Activated CD8-positive, alpha-beta memory T cell treated with anti-CD3 and anti-CD28 coated beads, Interleukin-2, amount 50 U/mL, for 24 hours (primary cell): ENCODE measurements around the gene PARVB.

ENCODE experiments used
- DNase-seq: peaks from one replicate; pipeline ENCODE4 v3.0.0-alpha.2; 2020; ENCODE audit errors: extremely low read depth

PARVB gene

DNA sequence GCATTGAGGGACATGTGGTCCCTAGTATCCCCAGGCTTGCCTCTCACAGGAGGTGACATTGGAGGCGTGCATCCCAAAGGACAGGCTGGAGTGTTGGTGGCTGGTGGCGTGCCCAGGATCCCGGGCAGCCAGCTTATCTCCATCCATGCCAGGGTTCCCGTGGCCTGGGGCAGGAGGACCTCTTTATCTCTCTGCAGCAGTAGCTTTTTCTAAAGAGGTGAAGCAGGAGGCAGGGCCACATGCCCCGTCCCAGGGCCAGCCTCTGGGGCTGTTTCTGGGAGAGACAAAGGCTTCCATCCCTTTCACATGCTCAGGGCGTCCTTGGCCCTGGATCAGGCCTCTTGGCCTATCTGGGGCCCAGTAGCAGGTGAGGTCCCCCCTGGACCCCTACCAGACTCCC is 176.3 kb downstream of the PARVB start:
- no peak for DNase-seq

DNA sequence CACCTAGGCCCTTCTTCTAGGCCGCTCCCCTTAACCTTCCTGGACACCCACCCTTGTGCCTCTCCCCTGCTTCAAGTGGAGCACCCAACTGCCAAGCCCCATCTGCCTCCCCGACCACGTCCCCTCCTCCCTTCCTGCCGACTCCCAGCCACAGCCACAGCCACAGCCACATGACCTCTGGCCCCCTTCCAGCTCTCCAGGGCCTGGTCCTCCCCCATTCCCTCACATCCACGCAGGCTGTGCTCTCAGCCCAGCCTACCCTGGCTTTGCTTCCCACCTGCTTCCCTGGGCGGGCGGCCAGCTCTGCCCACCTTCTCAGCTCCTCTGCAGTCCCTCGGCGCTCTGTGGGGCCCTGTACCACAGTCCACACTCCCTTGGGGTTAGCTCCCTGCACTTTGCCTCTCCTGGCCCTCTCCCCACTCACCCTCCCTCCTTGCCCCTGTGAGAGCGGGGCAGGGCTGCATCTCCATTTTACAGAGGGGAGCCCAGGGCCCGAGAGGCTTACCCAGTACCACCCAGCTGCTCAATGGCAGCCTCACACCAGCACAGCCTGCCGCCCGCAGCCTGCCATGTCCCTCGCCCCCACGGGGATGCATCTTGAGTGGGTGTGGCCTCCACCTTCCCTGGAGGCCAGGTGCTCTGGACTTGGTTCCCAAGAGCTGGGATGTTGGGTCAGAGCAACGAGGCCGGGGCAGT is 176.9 kb downstream of the PARVB start:
- no peak for DNase-seq

DNA sequence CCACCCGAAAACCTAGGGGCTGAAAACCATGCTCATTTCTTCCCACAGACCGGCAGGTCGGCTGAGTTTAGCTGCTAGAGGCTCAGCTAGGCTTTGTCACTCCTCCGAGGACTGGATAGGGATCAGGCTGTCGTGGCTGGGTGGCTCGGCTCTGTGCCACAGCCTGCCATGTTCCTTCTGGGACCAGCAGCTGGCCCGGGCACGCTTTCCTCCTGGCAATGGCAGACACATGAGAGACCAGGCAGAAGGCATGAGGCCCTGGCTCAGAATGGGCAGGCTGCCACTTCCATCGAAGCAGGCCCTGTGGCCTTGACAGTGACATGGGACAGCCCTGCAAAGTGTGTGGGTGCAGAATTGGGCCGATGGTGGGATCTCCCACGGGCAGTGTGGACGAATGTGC is 177.6 kb downstream of the PARVB start:
- DNase-seq: no peak

DNA sequence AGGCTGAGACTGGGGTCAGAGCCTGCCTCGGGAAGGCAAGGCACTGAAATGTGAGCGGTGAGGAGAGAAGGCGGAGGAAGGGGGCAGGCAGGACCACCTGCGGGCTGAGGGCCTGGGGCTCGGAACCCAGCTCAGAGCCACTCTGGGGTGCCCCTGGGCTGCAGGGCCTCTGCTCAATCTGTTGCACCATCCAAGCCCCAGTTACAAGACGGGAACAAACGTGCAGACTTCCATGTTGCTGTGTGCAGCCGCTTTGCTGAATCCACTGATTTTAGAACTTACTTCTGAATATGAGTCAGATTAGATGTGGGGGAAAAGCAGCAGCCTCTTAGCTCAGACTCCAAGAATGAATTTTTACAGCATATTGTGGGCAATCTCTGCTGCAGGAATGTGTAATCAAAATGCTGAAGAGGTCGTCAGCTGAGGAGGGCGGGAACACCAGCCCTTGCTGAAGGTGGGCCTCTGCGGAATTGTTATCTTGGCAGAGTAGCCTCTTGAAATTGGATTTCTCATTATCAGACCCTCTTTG is 178.2 kb downstream of the PARVB start:
- no peak for DNase-seq

DNA sequence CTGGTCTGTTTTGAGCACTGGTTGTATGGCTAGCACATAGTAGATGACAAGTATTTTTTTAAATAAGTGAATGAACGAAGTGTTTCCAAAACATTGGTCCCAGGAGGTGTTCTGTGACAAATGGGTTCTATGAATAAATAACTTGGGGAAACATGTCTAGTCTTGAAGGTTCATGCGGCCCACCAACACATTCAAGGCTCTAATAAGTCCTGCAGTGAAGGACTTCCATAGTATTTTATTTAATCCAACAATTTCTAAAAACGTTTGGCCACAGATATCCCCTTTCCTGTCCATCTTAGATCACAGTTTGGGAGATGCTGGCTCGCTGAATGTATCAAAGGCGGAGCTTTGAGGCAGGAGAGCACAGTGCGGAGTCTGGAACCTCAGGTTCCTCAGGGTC is 179.1 kb downstream of the PARVB start:
- no peak for DNase-seq

DNA sequence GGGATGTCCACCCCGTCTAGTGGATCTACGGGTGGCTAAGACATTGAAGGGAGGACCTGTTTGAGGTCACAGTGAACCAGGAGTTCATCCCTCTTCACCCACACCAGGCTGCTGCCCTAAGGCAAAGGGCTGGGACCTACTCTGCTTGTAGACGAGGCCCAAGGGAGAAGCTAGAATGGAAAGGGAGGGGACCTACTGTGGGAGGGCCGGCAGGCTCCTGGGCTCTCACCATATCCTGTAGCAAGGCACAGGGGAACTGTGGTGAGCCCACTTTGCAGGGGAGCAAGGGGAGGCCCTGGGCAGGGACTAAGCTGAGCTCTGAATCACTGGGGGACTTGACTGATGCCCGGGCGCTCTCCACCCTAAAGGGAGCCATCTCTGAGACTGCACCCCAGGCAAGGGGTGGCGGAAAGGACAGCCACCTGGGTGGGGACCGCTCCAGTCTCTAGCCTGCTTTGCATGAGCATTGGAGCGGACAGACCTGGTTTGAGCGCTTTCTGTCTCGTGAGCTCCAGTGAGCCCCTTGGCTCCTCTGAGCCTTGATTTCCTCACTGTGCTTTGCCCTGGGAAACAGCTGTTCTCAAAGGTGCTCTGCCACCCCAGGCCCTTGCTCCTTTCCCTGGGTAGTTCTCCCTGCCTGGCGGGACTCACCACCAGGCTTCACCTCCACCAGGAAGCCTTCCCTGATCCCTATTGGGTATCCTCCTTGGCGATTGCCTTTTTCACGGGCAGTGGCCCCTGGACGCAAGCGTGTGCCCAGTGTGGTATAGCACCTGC is 180.8 kb downstream of the PARVB start:
- DNase-seq: no peak

DNA sequence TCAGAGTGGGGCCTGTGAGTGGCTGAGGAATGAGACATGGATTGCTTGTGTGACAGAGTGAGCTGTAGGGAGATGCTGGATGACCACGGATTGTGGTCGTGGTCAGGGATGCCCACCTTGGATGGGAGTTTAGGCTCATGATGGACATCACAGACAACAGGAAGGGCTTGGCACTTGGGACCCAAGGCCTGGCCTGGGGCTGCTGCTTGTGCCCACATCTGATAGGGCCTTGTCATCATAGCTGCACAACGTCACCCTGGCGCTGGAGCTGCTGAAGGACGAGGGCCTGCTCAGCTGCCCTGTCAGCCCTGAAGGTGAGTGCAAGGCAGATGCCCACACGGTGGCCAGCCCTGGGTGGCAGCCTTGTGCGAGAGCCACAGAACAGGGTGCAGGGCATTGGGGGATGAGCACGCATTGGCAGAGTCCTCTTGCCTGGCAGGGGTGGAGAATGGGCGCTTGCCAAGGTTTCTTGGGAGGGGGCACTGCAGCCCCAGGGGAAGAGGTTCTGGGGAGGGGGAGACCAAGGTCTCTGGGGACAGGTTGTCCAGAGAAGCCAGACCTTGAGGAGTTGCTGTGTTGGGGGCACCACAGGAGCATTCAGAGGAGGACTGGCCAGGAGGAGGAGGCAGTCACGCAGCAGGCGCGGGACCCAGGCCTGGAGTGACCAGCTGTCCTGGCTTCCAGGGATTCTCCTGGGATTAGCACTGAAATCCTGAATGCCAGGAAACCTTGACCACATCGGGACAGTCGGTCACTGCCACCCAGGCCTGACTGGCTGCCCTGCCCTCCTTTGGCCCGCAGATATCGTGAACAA is 181.6 kb downstream of the PARVB start:
- no peak for DNase-seq

DNA sequence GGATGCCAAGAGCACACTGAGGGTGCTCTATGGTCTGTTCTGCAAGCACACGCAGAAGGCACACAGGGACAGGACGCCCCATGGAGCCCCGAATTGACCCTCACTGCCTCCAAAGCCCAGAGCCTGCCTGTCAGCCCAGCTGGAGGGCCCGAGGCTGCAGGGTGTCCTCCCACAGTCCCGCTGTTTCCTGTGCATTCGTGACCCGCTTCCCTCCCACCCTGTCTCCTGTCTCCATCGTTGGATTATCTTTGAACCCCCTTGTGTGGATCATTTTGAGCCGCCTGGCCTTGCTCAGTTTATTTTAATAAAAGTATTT is 182.2 kb downstream of the PARVB start:
- no peak for DNase-seq

DNA sequence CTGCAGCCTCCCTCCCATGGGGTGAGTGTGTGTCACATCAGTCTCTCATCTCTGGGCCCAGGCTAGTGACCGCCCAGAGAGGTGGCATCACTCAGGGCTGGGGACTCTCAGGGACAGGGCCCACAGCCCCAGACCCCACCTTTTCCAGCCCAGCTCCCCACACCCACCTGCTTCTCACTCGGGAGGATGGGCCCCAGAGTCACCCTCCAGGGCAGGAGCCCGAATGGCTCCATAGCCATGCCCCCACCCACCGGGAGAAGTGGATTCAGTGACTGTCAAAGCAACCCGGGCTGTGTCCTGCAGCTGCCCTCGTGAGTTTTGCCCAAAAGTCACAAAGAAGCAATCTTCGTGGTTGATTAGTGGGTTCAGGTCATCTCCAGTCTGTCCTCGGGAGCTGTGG is 182.6 kb downstream of the PARVB start:
- no peak for DNase-seq

DNA sequence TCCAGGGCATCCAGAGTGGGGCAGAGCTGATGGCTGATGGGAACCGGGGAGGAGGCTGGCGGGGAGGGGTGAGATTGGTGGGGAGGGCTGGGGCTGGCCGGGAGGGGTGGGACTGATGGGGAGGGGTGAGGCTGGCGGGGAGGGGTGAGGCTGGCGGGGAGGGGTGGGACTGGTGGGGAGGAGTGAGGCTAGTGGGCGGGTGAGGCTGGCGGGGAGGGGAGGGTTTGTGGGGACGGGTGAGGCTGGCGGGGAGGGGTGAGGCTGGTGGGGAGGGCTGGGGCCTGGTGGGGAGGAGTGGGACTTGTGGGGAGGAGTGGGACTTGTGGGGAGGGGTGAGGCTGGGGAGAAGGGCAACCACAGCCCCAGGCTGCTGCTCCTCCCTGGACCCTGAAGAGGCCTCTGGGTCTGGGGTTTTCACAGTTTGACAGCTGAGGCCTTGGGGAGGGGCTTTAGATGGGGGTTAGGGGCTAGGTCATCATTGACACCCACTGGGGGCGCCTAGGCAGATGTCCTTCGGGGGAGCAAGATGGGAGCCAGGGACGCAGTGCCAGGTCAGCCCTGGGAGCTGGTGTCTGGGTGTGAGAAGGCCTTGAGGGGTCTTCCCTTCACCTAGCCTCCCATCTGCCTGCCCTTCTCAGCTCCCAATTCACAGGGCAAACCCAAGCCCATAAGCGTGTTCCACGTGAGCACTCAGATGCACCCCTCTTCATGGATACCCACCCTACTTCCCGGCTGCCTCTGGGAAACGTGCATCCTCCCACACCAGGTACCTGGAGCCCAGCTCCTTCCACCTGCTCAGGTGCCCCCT is 183.3 kb downstream of the PARVB start:
- DNase-seq: no peak

DNA sequence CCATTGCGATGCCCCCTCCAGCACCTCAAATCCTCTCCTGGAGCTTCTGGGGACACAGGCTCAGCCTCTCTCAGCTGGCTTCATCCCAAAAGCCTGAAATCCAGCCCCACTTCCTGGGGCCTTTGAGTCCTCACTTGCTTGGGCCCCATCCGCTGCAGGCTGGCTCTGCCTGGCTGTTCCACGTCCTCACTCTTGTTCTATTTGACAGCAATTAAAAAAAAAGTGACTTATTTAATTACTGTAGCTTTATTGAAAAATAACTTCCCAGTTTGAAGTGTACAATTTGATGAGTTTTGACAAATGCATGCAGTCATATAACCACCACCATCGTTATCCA is 183.8 kb downstream of the PARVB start:
- no peak for DNase-seq

DNA sequence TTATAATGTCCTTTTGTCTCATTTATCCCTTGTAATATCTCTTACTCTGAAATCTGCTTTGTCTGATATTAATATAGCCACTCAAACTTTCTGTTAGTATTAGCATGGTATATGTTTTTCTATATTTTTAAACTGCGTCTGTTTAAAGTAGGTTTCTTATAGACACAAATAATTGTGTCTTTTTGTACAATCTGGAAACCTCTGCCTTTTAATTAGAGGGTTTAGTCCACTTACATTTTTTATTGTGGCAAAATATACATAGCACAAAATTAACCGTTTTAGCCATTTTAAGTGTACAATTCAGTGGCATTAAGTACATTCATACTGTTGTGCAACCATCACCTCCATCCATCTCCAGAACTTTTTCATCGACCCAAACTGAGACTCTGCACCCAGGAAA is 185.2 kb downstream of the PARVB start:
- DNase-seq: no peak

DNA sequence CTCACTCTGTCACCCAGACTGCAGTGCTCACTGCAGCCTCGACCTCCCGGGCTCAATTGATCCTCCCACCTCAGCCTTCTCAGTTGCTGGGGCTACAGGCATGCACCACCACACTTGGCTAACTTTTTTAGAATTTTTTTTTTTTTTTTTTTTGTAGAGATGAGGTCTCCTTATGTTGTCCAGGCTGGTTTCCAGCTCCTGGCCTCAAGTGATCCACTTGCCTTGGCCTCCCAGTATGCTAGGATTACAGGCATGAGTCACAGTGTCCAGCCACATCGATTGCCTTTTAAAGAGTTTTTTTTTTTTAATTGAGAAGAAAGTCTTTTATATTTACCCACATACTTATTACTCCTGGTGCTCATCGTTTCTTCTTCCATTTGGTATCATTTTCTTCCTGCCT is 186.6 kb downstream of the PARVB start:
- no peak for DNase-seq

DNA sequence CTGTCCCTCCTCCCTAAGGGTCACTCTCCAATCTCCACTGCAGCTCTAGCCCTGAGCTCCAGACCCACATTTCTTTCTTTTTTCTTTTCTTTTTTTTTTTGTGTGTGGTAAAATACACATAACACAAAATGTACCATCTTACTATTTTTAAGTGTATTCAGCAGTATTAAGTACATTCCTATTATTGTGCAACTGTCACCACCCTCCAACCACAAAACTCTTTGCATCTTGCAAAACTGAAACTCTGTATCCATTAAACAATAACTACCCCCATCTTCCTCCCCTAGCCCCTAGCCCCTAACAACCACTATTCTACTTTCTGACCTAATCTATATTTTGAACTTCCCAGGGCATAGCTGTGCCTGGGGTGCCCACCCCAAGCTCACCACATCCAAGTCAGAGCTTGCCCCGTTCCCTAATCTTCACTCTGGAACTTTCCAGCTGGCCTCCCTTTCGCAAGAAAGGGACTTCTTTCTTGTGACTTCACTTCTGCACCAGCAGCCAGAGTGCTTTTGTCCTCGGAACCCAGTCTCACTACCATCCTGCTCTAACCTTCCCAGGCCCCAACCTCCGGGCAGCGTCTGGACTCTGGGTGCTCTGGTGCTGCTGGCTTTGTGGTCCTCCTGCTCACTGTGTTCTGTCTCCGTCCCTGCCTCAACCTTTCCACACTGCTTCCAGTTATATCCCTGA is 187.3 kb downstream of the PARVB start:
- DNase-seq: no peak

DNA sequence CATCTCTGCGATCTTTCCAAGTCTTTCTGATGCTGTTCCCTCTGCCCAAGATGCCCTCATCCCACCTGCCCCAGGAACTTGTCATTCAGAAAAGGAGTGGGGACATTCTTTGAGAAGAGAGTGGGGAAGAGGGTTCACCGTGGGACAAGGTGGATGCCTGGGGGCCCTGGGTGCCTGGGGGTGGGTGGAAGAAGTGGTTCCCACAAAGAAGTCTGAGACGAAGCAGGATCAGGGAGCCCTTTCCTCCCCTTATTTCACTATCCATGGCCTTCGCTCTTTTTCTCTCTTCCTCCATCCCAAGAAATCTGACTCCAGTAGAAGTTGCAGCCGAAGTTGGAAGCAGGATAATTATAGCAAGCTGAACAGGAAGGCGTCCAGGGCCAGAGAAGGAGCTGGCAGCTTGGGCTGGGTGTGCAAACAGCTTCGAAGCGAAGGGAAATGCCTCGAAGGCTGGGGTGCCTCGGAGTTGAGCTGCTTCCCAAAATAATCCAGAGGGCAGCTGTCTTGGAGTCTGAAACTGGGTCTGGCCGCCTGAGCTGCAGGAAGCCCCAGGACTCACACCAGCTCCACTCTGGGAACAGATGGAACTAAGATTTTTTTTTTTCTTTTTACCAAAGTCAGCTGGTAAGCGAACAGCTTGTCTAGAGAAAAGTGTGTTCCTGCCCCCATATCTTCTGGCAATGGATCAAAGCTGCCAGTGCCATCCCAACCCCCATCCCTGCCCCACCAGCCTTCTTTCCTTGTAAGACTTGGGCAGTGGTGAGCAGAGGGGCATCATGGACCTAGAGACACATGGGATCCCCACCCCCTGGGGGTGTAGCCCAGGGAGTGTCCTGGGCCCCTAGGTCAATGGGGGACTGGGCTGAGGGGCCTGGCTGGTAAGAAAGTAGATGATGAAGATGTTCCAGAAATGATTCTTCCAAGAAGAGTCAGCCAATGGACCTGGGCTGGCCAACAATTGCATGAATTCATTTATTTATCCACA is 188.1 kb downstream of the PARVB start:
- no peak for DNase-seq

DNA sequence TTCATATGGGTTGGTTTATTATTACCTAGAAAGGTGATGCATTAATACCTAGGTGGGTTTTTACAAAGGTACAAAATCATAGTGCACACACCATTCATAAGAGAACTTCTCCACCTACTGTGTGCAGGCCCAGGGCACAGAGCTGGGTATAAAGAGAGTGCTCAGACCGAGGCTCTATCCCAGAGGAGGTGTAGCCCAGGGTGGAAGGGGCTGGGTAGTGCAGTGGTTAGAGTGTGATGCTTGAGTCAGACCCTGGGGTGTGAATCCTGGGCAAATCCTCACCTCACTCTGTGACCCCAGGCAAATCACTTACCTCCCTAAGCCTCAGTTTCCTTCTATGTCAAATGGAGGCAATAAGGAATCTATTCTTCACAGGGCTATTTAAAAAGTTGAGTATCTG is 188.8 kb downstream of the PARVB start:
- no peak for DNase-seq

DNA sequence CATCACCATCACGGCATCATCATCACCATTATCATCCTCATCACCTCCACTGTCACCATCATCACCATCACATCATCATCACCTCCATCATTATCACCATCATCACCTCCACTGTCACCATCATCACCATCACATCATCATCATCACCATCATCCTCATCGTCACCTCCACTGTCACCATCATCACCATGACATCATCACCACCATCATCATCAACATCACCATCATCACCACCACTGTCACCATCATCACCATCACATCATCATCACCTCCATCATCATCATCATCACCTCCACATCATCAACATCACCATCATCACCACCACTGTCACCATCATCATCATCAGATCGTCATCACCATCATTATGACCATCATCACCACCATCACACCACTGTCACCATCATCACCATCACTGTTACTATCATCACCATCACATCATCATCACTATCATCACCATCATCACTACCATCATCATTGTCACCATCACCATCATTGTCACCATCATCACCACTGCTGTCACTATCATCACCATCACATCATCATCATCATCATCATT is 189.5 kb downstream of the PARVB start:
- no peak for DNase-seq

DNA sequence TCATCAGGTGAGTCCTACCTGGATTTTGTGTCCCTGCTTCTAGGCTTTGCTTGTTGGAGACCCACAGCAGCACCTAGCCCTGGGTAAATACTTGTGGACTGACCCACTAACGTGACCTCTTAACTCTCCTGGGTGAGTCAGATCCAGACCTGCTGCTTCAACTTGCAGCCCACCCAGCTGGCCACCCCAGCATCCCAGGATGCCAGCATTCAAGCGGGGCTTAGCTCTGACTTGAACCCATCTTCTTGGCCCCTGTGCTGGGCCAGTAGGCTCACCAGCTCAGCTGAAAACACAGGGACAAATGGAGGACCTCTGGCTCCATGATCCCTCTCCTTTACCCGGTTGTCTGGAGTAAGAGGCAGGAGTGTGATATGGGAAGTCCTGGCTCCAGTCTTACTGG is 190.1 kb downstream of the PARVB start:
- no peak for DNase-seq

DNA sequence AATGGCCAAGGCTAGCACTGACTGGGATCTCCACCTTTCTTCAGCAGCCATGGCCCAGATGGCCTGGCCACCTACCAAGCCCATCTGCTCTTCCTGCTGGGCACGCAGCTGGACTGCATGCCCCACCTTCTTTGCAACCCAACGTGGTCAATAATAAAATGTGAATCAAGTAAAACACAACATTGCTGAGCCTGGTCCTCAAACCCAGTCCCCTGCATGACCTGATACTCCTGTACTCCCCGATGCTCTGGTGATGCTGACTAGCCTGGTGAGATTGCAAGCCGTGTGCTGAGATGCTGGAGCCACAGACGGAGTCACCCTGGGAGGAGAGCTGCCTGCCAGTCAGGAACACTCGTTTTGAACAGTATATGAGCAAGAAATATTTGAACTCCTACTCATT is 190.7 kb downstream of the PARVB start:
- no peak for DNase-seq

DNA sequence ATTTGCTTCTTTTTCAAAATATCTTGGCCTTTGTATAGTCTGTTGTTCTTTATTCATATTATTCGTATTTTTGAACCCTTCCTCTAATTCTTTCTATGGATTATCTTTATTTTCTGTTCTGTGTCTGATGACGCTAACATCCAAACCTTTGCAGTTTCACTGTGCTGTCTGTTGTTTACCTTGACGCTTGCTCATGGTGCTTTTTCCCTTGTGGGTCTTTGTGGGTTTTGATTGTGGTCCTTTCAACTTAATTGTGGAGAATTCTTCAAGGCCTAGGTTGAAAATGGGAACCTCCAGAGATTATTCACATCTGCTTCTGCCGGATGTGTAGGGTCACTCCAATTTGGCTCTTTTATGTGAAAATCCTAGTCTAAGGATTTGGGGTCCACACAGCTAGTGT is 191.2 kb downstream of the PARVB start:
- DNase-seq: no peak
